HG02763 (cell line): ENCODE measurements around the gene LRCH1.

Experiments used
- ATAC-seq: cut with Tn5 transposase; IDR thresholded peaks from one replicate; pipeline ENCODE4 v1.9.1; 2021; ENCODE audit warnings: mild to moderate bottlenecking, moderate library complexity; ENCODE audit not compliant: unreplicated experiment

LRCH1 gene

DNA sequence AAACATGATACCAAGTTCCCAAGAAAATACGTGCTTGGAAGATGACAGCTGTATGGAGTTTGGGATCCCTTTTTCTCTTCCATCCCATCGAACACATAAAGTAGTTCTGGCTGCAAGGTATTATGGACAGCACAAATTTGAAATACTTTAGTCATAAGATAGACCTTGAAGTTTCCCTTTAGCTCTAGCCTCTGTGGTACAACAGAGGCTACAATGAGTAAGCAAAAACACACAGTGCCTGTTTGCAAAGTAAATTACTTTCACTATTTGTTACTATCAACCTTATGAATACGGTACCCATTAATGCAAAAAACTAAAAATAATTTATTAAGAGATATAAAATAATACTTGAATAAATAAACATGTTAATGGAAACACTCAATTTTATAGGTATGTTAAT is 21.0 kb upstream of the LRCH1 start:
- no peak for ATAC-seq

DNA sequence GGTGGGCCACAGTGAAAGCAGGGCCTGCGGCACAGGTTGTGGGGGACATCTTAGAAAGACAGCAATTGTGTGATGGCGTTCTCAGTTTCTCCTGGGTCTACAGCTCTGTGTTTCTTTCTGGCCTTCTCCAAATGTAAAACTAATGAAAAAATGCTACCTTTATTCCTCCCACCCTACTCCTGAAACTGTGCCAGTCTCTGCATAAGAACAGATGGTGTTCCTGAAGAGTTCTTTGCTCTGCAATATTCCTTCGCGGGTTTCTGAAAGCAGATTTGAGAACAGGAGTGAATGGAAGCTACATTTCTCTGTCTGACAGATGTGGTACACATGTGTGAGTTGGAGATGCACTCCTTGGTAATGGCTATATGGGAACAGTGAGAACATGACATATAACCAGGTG is 18.0 kb upstream of the LRCH1 start:
- ATAC-seq = no peak

GRCh38 chr13:46535825-46536224 is 17.1 kb upstream of the LRCH1 start:
- ATAC-seq = no peak

DNA sequence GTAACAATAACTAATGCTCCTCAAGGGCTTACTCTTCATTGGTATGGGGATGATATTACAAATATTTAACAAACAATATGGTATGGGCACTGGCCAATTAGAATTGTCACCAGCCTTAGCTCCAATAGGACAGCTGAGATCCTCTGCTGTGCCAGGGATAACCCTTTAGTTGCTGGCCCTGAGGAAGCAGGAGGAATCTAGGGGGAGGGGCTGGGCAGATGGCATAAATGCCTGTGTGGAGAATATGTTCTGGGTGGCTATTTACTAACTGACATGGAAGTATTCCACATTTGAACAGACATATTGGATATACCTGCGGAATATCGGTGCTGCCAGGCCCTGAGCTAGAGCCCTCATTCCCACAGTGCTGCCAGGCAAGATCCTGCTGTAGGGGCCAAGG is 16.6 kb upstream of the LRCH1 start:
- ATAC-seq = no peak

- ATAC-seq = no peak
Measured at GRCh38 chr13:46539231-46539630, 13.7 kb upstream of the LRCH1 start.

GRCh38 chr13:46541210-46541609 is 11.8 kb upstream of the LRCH1 start:
- ATAC-seq = no peak

DNA sequence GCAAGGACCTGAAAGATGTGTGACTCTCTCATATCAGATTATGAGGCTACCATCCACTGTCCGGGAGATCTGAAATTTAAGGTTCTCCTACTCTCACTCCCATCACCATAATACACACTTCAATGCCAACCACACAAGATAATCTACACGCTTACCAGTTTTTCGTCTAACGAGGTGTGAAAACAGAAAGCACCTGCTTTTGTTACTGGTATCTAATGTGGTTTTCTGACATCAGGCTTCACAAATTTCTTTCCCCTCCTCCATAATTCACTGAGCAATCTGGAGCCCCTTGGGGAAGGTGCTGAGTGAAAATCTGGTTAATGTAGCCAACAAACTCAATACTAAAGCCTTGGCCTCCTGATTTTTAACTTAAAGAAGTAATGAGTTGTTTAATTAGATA is 10.1 kb upstream of the LRCH1 start:
- no peak for ATAC-seq

DNA sequence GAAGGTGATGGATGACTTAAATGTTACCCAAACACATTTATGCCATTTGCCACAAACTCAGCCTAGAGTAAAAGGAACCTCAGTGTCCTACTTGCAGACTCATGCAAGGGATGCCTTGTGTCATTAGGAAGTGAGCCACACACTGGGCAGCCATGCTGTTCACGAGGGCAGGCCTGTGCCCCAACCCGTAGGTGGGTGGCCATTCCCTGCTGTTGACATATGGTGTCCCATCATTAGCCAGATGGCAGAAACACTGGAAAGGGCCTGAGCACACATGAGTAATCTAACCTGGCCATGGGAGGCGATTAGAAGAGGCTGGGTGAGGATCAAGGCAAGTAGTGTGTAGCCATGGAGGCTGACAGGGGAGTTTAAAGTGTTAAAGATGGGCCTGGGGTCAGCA is 9.7 kb upstream of the LRCH1 start:
- no peak for ATAC-seq

GRCh38 chr13:46544208-46544607 is 8.8 kb upstream of the LRCH1 start:
- peak; percentile 84 for ATAC-seq

GRCh38 chr13:46544811-46545210 is 8.2 kb upstream of the LRCH1 start:
- no peak for ATAC-seq

GRCh38 chr13:46546084-46546768 is 6.7 kb upstream of the LRCH1 start:
- no peak for ATAC-seq

DNA sequence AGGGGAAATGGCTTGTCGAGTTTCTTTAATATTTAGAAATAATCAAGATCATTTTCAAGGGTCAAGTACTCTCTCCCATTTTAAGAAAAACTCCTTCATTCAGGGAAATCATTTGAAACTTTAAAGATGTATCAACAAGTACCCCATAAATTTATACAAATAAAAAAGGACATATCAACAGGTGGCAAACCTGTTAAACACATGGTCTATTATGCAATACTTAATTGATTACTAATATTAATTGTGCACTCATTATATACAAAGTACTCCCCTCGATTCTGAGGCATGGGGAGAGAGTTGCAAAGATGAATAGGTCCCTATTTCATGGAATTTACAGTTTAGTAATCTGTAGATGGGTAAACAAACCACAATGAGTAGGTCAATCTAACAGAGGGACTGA is 2.1 kb upstream of the LRCH1 start:
- no peak for ATAC-seq

DNA sequence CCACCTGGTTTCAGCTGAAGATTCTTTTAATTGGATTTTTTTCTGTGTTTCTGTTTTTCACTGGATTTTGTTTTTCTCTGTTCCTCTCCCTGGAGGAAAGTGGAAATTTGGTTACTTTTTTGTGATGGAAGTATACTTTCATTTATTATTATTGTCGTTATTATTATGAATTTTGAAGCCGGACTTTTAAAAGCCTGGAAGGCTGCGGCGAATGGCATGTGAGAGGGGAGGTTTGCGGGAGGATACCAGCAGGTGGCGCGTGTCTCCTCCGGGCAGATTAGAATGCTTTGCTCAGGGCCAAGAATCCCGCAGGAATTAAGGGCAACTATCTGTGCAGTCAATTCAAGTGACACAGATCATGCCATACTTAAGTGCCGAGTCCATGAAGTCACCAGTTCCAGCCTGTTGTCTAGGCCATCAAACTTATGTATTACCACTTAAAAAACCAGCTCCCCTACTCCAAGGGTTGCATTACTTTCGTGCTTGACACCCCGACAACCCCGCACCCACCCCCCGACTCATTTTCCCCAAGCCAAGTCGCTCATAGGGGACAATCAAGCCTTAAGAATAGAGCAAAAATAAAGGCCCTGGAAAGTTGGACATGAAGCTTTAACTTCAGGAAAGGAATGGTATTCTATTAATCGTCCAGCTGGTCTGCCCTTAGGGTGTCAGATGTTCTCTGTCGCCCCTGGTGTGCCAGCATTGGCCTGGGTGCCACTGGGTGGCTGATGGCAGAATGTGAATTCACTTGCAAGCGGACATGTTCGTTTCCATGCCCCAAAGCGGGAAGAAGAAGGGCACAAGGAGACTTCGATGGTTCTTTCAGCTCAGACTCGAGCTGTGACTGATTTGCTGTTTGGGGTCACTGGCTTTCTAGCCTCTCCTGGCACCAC is 1.3 kb upstream of the LRCH1 start:
- ATAC-seq = no peak

- ATAC-seq = no peak
Measured at GRCh38 chr13:46552303-46552682, 677 bp upstream of the LRCH1 start.

- ATAC-seq = peak; percentile 1
Measured at GRCh38 chr13:46553521-46553885, 533 bp downstream of the LRCH1 start.

DNA sequence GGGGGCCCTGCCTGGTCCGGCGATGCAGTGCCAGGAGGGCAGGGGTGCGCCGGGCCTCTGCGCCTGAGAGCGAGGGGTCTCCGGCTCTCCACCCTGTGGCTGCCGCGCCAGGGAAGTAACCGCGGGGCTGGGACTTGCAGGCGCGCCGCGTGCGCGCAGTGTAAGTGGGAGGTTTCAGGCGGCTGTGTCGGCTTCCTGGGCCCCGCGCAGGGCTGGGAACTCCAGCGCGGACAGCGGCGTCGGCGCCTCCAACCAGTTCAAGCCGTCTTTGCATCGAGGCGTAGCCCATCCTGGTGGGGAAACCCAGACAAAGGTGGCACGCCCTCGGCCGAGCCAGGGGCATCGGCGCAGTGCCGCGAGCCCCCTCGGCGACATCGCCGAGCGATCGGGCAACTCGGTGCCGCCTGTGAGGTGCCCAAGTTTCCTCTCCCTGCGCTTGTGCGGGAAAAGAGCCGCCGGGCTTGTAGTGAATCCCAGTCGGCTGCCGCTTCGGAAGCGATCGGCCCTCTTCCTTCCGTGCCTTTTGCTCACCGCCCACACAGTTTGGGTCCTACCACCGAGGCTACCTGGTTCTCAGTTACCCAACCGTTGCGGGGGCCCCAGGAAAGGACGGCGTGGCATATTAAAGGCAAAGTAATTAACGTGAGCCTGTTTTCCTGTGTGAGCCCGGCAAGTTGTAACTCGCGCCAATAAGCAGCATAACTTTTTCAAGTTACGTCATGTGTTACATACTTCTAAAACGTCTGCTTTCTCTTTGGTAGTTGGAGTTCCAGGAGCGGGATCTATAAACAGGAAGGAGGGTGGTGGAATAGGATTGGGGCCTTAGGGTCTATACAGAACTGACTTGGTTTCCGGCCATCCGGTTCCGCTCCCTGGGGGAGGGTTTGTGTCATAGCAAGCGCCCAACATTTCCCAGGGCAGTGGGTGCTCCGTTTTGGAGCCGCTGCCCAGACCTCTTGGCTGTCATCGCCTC is 1.2 kb downstream of the LRCH1 start:
- peak; percentile 46 for ATAC-seq

- no peak for ATAC-seq
Measured at GRCh38 chr13:46554951-46555350, 2.0 kb downstream of the LRCH1 start.

- no peak for ATAC-seq
Measured at GRCh38 chr13:46555722-46556417, 2.9 kb downstream of the LRCH1 start.

GRCh38 chr13:46556418-46556779 is 3.4 kb downstream of the LRCH1 start:
- no peak for ATAC-seq

DNA sequence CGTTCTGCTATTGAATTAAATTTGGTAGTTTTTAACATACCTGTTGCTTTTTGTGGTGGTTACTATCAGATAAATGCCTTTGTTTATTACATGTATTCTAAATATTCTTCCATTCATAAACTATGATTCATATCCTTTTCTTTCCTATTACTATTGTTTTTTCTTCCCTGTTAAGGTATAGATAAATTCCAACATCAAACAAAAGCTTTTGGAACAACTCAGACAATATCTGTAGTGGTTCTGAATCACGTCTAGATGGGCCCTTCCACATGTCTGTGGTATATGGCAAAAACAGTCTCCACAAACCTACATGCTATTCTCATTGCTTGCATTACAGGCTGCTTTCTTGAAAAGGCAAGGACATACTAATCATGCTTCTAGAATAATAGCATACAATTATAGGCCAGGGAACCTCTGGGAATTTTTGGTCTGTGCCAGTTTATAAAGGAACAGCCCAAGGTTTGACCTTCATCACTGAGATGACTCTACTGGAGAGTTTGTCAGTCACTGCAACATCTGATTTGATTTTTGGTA is 6.4 kb downstream of the LRCH1 start:
- no peak for ATAC-seq

- no peak for ATAC-seq
Measured at GRCh38 chr13:46560778-46561177, 7.8 kb downstream of the LRCH1 start.
